Frontal cortex (tissue), 4 donors: Measurements from ENCODE around the gene SLC25A4. TPM values are rescaled to one million over a fixed set of nuclear protein-coding genes. Genes with fewer than 3 reads are reported as not detected.
"Not testable (repeated sequence)": the region's sequence is repeated elsewhere in the genome, so short reads cannot be mapped to it uniquely, and the experiment has no call there.

Source experiments
- DNase-seq, 2 donors: peaks; one replicate each; pipeline ENCODE4 v3.0.0; 2012; ENCODE audit warnings: low spot score in 2 of 2
- FAIRE-seq: peaks from 2 replicates; lab custom pipeline; 2012; peaks lifted over from hg19 to GRCh38; lab: Jason Lieb, UNC
- total RNA-seq: library from RNA; depleted of rRNA; stranded (reverse); fragments of >200 nt; gene quantifications from one replicate; pipeline ENCODE4 v1.2.3, GENCODE V29; 2014
- donor health status: control.
- donor health status: control.
- donor health status: control.

SLC25A4 gene
- total RNA-seq, 1 donor from 2014 or later = 35.1 TPM

DNA sequence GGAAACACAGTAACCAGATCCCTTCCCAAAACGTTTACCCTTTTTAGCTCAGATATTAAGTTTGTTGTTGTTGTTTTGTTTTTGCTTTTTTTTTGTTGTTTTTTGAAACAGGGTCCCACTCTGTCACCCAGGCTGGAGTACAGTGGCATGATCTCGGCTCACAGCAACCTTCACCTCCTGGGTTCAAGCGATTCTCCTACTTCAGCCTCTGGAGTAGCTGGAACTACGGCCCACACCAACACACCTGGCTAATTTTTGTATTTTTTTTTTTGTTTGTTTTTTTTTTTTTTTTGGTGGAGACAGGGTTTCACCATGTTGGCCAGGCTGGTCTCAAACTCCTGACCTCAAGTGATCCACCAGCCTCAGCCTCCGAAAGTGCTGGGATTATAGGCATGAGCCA is 23.6 kb upstream of the SLC25A4 start:
- not testable (repeated sequence) for DNase-seq, FAIRE-seq

DNA sequence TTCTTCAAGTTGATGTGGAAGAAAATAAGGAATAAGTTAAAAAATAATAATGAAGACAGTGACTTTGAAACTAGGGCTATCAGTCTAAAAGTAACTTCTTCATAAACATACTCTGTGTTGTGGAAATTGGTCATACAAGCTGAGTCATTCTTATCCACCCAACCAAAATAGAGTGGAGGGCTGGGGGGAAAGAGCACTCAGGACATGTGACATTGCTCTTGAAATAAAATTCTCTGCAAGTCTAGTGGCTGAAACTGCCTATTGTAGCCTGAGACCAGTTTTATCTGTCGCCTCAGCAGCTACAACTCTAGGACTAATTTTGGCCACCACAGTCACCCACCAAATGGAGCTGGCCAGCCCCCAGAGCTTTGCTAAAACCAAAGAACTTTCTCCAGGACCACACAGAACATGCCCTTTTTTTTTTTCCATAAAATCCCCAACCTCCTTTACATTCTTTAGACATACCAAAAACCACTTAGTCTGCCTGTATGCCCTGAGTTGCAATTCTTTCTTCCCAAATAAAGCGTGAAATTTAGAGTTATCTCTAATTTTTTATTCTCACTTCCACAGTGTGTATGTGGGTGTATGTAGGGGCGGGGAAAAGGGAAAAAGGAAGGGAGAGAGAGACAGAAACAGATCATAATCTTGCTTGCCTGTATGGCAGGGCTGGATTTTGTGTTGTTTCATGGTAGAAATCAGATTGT is 23.0 kb upstream of the SLC25A4 start:
- FAIRE-seq (no peak), DNase-seq (no peak)

DNA sequence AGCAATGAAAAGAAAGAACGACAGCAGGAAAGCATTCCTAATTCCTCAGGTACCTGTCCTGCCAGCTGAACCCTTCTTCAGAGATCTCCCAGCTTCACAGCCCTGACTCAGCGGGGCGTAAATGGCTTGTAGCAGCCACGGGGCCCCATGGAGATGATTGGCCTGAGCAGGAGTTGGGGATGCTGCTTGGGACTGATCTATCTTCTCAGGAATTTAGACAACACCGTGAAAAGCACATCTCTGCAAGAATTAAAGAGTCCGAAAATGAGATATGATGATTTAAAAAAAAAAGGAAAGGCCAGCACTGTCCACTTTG is 22.5 kb upstream of the SLC25A4 start:
- DNase-seq = no peak
- FAIRE-seq = no peak

DNA sequence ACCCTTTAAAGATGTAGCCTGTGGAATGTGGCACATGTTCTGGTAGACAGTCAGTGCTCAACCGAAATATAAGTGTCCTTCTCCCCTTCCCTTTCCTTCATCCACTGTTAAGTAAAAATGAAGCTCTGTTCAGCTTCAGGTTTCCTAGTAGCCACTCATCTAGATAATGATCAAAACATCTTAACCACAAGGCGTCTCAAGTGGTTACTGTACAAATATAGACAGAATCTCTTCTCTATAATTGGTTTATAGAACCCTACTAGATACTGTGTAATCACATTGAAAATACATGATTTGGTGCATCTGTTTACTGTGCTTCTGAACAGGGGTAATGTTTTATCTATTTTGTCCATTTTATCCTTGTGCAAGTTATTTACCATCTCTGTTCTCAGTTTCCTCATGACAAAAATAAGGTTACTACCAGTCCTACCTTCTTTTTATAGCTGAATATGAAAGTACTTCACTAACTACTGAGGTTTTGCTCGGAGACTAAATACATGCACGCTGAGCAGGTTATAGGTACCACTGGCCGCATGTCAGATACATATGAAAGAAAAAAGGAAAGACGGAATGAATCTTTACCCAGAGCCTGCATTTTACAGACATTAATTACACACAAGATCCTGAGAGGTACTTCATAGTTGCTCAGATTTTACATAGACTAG is 20.3 kb upstream of the SLC25A4 start:
- FAIRE-seq = no peak
- DNase-seq = no peak

DNA sequence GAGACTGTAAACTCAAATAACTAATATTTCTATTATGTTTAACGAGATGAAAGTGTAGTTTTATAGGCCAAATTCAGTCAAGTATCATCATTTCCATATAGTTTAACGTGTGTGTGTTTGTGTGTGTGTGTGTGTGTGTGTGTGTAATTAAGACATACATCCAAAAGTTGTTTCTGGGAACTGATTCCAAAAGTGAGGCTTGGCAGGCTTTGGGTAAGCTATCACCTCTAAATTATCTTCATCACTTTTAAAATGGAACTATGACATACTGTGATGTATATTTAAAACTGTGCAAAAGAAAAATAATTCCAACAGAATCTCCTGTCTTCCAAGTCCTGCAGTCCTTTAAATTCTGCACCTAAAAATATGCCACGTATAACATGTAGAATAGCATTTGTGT is 19.1 kb upstream of the SLC25A4 start:
- FAIRE-seq (no peak), DNase-seq (no peak)

DNA sequence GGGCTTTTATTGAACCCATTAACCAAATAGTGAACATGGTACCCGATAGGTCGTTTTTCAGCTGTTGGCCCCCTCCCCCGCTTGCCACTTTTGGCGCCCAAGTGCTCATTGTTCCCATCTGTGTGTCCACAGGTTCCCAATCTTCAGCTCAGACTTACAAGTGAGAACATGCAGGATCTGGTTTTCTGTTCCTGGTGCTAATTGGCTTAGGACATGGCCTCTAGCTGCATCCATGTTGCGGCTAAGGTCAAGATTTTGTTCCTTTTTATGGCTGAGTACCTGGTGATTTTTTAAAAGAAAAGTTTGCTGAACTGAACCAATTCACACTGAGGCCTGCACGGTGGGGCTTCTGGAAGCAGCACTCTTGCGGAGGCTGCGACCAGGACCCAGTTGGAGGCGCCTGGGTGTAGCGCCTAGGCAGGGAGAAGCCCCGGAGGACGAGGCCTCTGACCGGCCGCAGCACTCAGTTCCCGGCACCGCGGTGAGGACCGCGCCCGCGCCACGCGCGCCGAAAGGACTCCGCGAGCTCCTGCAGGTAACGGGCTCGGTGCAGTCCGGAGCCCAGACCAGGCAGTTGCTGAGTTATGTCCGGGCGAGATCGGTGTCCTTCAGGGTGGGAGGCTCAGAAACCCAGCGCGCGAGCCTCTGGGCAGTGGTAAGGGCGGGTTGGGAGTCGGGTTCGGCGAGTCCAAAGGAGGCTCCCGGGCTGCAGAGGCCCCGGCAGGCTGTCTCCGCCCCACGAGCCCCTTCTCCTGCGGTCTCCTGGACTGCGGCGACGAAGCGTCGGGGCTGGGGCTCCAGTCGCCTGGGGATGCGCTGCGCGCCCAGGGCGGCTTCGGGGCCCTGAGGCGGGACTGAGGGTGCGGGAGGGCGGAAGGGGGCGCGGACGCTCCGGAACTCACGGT is 15.8 kb upstream of the SLC25A4 start:
- FAIRE-seq (no peak), DNase-seq (peak; percentile 36 to 40)

DNA sequence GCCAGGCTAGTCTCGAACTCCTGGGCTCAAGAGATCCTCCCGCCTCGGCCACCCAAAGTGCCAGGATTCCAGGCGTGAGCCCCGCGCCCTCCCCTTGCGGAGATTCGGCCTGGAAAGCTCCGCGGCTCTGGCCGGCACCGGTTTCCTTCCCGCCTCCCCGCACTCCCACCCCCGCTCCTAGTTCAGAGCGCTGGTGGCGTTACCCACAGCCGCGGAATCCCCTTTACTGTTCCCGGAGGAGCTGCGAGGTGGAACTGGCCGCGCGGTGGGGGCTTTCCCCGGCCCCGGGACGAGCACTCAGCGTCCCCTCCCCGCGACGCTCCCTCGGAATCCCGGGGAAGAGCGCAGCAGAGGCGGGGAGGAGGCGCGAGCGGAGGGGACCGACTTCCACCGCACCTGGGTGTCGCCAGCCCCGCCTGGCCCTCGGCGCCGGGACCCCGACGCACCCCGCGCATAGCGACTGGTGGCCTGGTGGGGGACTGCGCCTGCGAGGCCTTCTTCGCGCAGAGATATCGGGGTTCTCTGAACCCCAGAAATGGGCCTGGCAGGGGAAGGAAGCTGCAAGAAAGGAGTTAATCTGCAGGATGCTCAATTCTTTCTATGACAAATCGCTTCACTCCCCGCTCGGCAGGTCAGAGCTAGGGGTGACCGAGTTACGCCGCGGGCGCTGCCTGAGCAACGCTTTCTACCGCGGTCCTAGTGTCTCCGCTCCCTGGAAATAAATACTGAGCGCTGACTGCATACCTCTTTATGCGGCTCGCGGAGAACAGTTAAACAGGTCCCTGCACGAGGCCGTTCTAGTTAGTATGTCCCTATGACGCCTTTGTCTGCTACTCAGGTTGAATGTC is 14.6 kb upstream of the SLC25A4 start:
- FAIRE-seq (no peak), DNase-seq (peak; percentile 50 to 65)

DNA sequence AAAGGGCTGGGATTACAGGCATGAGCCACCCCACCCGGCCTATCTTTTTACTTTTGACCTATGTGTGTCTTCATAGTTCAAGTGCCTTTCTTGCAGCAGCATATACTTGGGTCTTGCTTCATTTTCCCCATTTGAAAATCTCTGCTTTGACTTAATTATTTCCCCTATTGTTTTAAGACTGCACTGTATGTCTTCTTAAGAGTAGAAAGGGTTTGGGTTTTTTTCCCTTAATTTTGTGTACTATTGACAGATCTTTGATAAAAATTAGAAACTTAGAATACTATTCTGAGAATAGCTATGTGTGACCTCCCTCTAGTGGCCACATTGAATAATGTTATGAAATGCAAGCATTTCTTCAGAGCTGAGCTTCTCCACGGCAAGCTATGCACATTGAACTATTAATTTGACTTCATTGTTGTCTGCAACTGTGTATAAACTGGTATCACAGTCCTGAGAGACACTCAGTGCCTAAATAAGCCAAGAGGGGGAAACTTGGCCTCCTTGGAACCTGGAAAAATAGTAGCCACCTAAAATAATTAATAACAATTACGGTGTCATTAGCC is 8.7 kb upstream of the SLC25A4 start:
- peak; percentile 55 for FAIRE-seq
- DNase-seq = peak; percentile 53 to 66

DNA sequence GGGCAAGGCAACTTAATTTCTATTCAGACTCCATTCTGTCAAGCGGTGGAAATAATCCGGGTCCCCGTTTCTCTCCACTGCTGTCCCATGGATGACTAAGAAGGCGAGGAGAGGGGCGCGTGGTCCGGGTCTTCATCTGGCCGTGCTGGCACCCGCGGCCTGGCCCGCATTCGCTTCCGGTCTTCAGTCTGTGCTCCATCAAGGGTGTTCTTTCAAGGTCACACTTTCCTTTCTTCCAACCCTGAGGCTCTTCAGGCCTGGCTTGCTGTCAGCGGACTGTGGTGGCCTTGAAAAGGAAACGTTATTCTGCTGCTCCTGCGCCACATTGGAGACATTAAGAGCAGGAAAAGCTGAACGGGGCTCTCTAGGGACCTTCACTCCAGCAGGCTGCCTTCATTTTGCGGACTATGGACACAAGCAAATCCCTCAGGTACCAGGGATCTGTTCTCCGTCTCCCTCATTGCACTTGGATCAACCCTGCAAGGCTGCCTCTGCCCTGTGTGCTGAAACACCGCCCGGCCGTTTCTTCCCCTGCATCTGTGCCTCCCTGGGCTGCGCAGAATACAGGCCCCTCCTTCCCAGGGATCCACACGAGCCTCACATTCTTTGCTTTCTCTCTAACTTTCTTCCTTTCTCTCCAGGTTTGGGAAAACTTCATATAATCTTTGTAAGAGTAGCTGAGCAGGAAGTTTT is 5.7 kb upstream of the SLC25A4 start:
- FAIRE-seq (no peak), DNase-seq (no peak)

DNA sequence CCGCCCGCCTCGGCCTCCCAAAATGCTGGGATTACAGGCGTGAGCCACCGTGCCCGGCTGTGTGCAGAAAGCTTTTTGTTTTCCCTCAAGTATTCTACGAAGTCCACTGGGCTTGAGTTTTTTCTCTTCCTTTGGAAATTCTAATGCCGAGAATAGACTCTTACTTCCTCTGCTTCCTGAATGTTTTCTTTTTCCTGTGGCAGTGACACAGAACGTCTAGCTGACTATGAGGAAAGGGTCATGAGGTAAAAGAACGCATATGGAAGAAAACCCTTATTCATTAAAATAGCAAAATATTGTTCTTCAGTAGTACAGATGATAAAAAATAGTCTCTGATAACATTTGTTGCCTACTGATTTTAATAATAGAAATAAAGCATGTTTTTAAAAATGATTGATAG is 4.9 kb upstream of the SLC25A4 start:
- FAIRE-seq (no peak), DNase-seq (no peak)

DNA sequence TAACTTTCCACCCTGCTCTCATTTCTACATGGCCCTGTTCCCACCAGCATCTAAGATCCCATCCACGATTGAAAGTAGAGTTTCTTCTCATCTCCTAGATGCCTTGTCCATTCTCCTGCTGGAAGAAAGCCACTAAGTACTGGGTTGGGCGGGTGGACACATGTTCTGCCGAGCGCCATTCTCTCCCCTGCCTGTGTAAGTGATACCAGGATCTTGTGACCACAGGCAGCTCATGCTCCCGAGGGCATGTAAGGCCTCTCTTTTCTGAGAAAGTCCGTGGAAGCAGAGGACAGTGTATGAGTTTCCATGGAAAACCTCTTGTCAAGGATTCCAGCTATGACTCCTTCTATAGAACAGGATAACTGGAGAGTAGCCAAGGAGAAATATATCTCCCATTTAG is 3.3 kb upstream of the SLC25A4 start:
- FAIRE-seq (no peak), DNase-seq (no peak)

DNA sequence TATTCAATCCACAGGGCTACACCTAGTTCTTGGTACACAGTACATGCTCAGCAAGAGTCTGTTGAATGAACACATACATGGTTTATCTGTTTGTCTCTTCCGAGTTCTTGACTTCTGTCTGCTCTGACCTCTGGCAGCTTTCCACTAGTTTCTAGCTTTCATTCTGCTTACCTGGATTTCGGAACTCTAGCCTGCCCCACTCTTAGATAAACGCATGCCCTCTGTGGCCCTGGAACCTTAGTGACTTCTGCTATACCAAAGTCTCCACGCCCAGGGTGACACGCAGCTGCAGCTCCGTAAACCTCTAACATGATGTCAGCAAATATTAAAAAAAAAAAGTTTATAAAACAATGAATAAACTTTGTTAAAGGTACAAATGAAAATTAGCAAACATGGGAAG is 1.3 kb upstream of the SLC25A4 start:
- no peak for DNase-seq
- no peak for FAIRE-seq

DNA sequence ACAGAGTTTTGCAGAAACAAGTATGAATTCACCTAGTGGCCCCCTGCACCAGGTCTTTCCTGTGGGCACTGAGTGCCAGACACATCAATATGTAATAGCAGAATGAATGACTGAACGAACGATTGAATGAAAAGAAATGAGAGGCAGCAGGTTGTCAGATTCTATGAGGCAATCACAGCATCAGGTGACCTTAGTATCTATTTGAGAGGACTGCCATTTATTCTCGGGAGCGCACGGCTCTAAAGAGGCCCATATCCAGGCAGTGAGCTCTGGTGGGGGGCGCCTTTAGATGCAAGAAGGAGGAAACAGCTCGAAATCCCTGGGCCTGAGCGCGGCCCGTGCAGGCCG is 528 bp upstream of the SLC25A4 start:
- no peak for FAIRE-seq
- no peak for DNase-seq

DNA sequence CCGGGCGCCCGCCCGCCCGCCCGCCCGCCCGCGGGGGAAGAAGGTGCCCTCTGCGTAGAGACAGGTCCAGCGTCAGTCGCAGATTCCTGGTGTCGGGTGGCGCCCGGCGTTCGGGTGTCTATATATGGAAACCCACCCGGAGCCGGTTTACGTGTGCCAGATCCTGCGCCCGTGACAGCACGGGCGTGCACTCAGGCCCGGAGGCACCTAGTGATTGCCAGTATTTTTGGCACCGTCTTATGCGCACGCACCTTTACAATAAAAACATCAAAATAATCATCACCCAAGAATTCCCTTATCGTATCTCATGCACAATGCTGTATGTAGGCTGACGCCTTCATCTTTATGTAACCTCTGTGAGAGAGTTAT is 519 bp downstream of the SLC25A4 start:
- DNase-seq (peak in 1 of 2 donors; percentile 29), FAIRE-seq (no peak)

DNA sequence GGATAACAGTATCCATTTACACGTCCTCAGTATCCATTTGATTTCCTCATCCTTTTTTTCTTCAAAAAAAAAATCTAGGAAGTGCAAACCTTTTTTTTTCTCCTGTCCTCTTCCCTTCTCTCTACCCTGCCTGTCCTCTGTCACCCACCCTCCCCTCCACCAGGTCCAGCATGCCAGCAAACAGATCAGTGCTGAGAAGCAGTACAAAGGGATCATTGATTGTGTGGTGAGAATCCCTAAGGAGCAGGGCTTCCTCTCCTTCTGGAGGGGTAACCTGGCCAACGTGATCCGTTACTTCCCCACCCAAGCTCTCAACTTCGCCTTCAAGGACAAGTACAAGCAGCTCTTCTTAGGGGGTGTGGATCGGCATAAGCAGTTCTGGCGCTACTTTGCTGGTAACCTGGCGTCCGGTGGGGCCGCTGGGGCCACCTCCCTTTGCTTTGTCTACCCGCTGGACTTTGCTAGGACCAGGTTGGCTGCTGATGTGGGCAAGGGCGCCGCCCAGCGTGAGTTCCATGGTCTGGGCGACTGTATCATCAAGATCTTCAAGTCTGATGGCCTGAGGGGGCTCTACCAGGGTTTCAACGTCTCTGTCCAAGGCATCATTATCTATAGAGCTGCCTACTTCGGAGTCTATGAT is 1.7 kb downstream of the SLC25A4 start:
- FAIRE-seq (no peak), DNase-seq (no peak)

DNA sequence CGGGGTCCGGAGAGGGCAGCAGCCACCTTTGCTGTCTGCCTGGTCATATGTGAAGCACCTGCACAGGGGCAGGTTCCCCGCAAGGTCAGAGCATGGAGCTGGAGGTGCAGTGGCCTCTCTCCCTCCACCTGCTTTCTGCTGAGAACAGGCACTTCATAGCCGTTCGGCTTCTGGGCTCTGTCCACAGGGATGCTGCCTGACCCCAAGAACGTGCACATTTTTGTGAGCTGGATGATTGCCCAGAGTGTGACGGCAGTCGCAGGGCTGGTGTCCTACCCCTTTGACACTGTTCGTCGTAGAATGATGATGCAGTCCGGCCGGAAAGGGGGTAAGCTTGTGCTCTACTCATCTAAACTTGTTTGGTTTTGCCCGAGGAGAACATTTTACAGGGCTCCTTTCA is 2.5 kb downstream of the SLC25A4 start:
- DNase-seq (no peak), FAIRE-seq (no peak)

DNA sequence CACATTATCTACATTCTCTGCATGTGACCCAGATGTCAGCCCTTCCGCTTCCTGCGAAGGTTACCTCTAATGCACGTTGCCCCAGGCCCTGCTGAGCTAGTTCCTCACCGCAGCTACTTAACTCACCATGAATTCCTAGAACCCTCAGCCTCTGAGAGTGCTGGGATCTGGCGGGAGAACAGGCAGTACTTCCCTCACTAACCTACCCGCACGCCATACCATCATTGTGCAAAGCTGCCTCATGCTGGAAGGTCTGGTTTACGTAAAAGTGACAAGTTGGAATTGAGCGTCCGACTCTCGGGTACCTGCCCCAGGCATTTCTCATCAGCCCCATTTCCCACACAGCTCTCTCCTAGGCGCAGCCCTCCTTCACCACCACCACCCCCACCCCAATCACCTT is 6.3 kb downstream of the SLC25A4 start:
- DNase-seq (no peak), FAIRE-seq (no peak)

DNA sequence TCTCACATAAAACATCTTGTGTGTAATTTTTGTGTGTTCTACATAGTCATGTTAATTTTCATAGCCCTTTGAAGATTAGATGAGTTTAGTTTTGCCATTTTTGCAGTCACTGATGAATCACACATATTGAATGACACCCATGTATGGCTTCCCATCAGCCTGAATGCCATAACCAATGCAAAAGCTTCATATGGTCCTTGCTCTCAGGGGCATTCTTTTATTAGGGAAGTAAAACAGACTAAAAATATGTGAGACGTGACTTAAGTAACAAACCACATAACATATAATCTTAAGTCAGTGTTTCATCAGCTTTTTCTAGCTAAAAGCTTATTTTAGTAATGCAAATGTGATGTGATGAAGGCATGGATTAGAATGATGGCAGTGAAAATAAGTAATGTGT is 8.2 kb downstream of the SLC25A4 start:
- FAIRE-seq (no peak), DNase-seq (no peak)

DNA sequence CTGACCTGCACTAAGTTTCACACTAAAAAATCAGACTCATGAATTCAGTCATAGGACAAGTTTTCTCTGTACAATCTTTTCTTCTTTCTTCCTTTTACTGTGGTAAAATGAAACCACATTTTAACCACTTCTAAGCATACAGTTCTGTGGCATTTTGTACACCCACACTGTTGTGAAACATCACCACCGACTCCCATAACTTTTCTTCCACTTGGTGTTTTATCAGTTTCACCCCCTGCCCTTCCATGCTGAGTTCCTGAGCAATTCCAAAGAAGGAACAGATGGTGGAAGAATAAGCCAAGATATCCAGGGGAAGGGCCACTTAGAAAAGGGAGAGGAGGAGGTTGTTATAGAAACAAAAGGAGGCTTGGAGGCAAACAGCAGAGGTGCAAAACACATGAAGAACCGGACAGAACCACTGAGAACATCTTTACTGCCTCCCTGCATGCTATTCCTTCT is 22.6 kb downstream of the SLC25A4 start:
- FAIRE-seq (no peak), DNase-seq (no peak)
